GM03348 (cell line): ENCODE data around the gene TMED3.

ENCODE experiments used
- DNase-seq: peaks from one replicate; pipeline ENCODE4 v3.0.0; 2012; ENCODE audit warnings: low spot score

Gene TMED3

GRCh38 chr15:79310985-79311900, at the start of gene TMED3:
TSS of gene TMED3 (plus strand) at chr15:79311112. CDS start at chr15:79311250, 138 bp downstream.
- peak; percentile 100 for DNase-seq

- no peak for DNase-seq
Measured at GRCh38 chr15:79261836-79262235, 49.1 kb upstream of the TMED3 start.

DNA sequence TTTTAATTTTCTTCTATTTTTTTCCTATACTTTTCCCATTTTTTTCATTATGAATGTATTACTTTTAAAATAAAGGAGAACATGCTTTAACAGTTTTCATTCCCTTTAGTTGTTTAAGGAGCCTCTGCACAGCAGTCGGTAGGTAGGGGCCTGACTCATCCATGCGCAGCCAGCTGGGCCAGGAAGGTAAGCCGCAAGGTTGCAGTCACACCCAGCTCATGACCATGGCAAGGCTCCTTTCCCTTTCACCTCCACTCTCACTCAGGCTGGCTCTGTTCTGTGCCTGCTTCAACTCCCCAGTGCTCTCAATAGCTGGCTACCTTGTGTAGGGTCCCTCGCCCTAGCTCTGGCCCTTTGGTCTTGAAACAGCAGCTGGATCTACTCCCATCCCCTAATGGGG, 45.7 kb upstream of the TMED3 start:
- no peak for DNase-seq

DNA sequence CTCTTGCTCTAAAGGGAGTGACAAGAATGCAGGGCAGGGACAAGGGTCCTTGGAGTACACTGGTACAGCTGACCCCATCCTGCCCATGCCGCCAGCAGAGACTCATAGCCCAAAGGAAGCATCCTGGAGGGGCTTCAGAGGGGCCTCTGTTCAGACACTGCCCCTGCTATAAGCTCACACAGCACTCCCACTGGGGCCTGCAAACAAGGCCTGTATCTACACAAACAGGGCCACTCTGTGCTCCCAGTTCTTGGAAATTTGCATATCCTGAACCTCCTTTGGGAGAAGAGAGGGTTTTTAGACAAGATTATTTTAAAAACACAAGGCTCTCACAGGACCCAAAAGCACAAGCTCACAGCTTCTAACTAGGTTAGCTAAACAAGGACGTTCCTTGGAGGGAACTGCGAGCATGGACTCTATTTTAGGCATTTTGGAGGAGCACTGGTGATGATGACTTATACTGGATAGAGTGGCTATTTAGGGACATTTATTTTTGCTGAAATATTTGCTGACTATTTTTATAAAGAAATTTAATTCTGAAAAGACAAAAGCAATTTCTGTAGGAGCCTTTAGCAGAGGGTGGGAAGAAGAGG, 44.8 kb upstream of the TMED3 start:
- no peak for DNase-seq

DNA sequence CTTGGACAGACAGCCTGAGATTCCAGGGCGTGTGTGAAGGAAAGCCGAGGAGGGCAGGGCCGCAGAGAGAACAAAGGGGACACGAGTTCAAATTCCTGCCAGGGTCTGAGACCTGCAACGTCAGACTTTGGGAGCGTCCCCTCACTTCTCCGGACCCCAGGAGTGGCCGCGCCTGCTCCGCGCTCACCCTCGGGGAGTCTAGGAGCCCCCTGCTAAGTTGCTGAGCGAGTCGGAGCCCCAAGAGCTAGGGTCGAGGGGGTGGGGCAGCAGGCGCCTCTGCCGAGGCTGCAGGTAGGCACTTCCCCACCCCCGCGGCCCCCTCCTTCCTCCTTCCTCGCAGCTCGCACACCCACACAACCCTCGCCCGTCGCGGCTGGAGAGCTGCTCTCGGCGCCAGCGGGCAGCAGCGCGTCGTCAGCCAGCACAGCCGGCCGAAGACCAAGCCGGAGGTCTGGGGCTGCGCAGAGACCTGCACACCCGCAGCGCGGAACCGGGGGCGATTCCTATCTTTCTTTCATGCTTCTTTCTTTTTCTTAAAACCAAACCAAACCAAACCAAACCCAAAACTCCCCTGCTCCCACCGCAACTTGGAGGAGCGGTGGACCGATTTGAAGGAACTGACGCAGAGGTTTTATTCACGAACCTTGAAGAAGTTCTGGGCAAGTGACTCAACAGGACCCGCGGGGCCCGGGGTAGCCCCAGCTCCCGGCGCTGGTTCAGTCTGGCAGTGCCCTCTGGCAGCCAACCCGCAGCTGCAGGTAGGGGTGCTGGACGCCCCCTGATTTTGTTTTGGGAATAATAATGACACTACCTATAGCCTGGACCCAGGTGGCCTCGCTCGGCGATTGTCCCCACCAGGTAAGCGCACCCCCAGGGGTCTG, 28.3 kb upstream of the TMED3 start, which contains the start of gene ANKRD34C:
Gene ANKRD34C, plus strand, starts transcription at position 352 of the 881 bp plus-strand sequence. CDS start 10,563 bp downstream, outside the sequence.
- DNase-seq, result no peak

DNA sequence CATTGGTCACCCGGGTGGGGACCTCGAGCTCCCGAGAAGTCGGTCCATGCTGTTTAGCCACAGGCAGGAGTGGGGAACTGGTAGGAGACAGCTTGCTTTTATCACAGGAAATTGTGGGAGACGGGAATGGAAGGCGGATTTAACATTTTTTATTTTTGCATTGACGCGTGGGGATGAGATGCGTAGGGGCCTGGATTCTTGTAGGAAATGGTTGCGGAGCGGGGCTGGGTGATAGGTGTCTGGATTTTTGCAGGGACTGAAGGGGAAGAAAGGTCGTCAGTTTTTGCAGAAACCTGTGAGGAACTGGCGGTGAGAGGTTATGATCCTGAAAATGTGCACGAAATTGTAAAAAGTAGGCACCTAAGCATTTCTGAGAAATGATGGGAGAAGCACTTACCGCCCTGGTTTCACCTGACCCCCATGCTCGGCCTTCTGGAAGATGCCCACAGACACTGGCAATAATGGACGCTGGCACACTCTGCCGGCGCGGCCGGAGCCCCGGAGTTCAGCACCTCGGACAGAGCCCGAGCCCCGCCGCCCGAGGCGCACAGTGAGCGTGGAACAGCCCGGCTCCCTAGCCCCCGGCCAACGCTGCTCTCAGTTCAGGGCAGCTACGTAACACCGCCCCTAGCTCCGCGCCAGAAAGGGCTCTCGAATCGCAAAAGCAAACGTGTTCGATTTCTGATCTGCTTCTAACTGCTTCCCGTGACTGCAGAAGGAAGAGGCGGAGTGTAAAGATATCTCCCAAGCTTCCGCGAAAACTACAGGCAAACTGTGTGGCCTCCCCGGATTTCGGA, 27.5 kb upstream of the TMED3 start:
- DNase-seq, result peak; percentile 86

GRCh38 chr15:79290642-79291275, 20.2 kb upstream of the TMED3 start:
- DNase-seq, result no peak

DNA sequence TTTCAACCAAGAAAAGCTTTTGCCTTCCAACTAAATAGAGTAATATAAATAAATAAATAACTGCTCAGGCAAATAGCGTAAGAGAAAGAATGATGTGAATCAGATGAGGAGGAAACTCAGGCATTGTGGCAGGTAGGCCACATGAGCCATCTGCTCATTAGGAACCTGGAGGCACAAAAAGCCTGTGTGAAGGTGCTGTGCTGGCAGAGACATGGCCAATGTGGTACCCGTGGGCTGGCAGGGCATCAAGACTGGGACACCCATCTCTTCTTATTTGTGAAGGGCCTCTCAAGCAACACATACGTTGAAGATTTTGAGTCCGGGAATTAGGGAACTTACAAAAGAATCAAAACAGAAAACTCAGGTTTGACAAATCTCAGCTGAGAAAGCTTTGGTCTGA, 18.9 kb upstream of the TMED3 start:
- no peak for DNase-seq

DNA sequence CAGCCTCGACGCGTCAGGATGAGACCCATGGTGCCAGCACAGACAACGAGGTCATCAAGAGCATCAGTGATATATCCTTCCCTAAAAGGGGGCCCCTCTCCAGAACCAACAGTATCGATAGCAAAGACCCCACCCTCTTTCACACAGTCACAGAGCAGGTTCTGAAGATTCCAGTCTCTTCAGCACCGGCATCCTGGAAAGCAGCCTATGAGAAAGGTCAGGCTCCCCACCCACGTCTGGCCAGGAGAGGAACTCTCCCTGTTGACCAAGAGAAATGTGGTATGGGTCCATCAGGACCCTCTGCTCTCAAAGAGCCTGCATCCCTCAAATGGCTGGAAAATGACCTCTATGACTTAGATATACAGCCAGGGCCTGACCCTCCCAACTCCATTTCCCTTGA, 16.8 kb upstream of the TMED3 start:
- no peak for DNase-seq

DNA sequence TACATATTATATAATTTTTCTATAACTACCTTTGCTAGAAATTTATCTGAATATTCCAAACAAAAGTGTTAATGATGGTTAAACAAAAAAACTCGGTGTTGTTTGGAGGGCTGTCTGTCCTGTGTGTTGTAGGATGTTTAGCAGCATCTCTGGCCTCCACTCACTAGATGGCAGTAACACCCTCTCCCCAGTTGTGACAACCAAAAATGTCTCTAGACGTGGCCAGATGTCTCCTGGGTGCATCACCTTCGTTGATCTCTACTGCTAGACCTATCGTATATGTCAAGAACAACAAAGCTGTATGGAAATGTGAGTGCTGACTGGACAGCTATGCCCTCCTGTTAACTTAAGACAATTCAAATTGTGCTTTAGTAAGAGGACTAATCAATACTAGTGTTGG, 14.3 kb upstream of the TMED3 start:
- DNase-seq, result no peak

DNA sequence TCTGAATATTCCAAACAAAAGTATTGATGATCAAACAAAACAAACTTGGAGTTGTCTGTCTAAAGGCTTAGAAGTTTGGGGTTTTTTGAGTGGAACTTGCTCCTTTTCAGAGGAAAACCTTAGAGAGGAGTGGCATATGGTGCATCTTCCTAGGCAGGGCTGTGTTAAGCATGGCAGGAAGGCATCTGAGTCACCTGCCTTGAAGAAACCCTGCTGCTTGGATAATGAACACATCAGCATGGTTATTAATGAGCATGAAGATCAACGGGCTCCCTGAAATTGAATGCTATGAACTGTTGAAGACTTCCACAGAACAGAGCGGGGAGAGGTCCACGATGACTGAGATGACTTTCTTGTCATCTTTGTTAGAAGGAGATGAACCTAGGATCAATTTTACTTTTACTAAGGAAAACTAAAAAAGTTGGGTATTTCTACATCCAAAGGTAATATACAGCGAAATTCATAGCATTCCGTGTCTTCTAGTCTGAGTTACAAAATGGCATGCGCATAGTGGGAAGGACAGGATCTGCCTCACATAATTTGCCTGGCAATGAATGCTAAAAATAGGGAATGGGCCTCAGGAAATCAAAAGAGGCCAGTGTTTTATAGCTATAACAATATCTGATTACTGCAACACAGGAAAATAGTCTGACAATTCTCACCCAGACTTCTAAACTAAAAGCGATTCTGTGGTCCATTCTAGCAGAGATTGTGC, 11.6 kb upstream of the TMED3 start:
- no peak for DNase-seq

- DNase-seq, result no peak
Measured at GRCh38 chr15:79299841-79300235, 11.1 kb upstream of the TMED3 start.

- no peak for DNase-seq
Measured at GRCh38 chr15:79307251-79307650, 3.7 kb upstream of the TMED3 start.

DNA sequence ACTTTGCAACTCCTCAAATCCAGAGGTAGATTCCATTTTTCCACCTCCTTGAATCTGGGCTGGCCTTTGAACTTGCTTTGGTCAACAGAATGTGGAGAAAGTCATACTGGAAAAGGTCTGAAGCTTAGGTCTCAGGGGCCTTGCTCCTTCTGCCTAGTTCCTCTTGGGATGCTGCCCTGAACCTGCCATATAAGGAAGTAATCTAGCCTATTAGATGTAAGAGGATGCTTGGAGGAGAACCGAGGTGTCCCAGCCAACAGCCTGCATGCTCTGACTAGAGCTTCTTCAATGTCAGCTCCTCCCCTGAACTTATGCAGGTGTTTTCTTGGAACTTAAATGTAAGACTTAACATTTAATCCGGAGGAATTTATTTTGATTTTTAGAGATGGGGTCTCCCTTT, 2.0 kb upstream of the TMED3 start:
- DNase-seq, result no peak

GRCh38 chr15:79310612-79310984, 314 bp upstream of the TMED3 start:
- DNase-seq, result no peak

GRCh38 chr15:79311901-79312553, 1.1 kb downstream of the TMED3 start:
- DNase-seq, result no peak

DNA sequence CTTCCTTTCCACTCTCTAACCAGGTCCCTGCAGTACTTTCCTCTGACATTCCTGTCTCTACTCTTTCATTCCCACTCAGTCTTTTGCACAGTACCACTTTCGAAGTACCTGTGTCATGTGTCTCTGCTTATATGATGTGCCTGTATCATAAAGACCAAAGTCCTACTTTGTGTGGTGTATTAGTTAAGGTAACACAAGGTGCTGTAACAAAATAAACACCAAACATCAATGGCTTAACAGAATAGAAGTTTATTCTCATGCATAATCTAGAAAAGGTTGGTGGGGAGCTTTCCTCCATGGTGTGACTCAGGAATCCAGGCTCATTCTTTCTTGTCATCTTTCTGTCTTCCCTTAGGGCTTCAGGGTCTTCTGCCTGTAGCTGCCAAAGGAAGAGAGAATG, 3.3 kb downstream of the TMED3 start:
- no peak for DNase-seq

DNA sequence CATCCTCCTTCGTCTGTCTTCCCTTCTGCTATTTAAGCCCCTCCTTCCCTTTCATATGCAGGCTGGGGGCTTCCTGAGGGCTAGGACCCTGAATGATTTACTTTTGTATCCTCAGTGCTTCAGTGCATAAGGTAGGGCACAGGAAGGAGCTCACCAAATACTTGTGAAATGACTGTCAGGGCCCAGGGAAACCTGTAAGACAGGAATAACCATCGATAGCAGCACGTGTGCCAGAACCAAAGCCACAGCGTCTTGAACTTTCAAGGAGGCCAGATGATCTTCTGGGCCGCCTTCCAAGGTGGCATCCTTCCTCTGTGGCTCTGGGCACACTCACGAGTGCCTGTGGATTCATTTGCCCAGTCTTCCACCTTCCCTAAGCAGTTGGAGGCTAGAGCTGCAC, 3.9 kb downstream of the TMED3 start:
- DNase-seq, result no peak

DNA sequence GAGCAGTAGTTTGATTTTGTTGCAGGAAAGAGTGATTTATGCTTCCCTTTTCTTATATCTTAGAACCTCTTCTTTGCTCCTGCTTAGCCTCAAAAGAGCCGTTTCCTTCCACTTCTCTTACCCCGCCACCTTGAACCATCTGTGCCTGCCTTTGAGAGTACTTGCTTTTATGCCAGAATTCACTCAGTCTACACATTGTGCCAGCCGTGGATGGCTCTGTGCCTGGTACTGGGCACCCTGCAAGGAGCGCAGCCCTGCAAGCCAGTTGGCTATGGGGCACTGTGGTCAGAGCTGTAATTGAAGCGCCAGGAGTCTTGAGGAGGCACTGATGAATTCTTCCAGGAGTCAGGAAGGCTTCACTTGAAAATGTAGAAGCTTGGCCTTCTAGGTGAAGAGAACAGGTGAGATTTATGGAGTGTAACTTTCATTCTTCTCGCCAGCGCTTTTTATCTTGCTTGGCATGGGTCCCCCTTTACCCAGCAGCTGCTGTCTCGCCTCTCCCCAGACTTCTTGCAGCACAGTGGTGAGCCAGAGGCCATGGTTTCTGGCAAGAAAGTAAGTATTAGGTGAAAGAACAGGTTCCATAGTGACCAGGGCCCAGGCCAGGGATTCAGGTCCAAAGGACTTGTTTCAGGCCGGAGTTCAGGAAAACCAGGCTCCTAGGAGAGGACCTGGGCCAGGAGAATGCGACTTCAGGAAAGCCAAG, 4.9 kb downstream of the TMED3 start:
- DNase-seq, result no peak
